GM23248 (cell line): ENCODE results near the gene TSPAN5. TPM values are rescaled to one million over a fixed set of nuclear protein-coding genes. Genes with fewer than 3 reads are reported as not detected.

Experiments used
- DNase-seq: peaks from one replicate; pipeline ENCODE4 v3.0.0-alpha.2; 2015
- H2AFZ ChIP-seq: fragments of 200-600 bp; sonication (generic); 2 replicates; pipeline ENCODE4 v1.6.1; 2016; ENCODE audit warnings: antibody characterized with exemption
- H3F3A ChIP-seq: fragments of 200-600 bp; sonication (generic); 2 replicates; pipeline ENCODE4 v1.6.1; 2016; ENCODE audit warnings: mild to moderate bottlenecking, antibody characterized with exemption, mixed run types; ENCODE audit not compliant: insufficient read depth
- H3K27ac ChIP-seq: fragments of 200-600 bp; sonication (generic); 2 replicates; pipeline ENCODE4 v1.5.1; 2016; ENCODE audit warnings: mild to moderate bottlenecking
- H3K27me3 ChIP-seq: fragments of 200-600 bp; sonication (generic); replicated peaks from 2 replicates; pipeline ENCODE4 v1.6.1; 2016; ENCODE audit warnings: mild to moderate bottlenecking; ENCODE audit not compliant: insufficient read depth
- H3K36me3 ChIP-seq: fragments of 200-600 bp; sonication (generic); 2 replicates; pipeline ENCODE4 v1.6.1; 2016; ENCODE audit warnings: low read depth, mild to moderate bottlenecking
- H3K4me1 ChIP-seq: fragments of 200-600 bp; sonication (generic); 2 replicates; pipeline ENCODE4 v1.6.1; 2016; ENCODE audit warnings: mild to moderate bottlenecking; ENCODE audit not compliant: insufficient read depth
- H3K4me2 ChIP-seq: fragments of 200-600 bp; sonication (generic); one replicate; pipeline ENCODE4 v1.6.1; 2016; ENCODE audit warnings: mild to moderate bottlenecking; ENCODE audit not compliant: unreplicated experiment
- H3K4me3 ChIP-seq: fragments of 200-600 bp; sonication (generic); 2 replicates; pipeline ENCODE4 v1.5.1; 2016; ENCODE audit warnings: mild to moderate bottlenecking
- H3K79me2 ChIP-seq: fragments of 200-600 bp; sonication (generic); 2 replicates; pipeline ENCODE4 v1.6.1; 2016; ENCODE audit warnings: mild to moderate bottlenecking; ENCODE audit not compliant: insufficient read depth
- H3K9ac ChIP-seq: fragments of 200-600 bp; sonication (generic); 2 replicates; pipeline ENCODE4 v1.6.1; 2016; ENCODE audit warnings: mild to moderate bottlenecking
- H3K9me2 ChIP-seq: fragments of 200-600 bp; sonication (generic); 2 replicates; pipeline ENCODE4 v1.6.1; 2016; ENCODE audit warnings: mixed run types, mild to moderate bottlenecking, moderate library complexity; ENCODE audit not compliant: insufficient read depth
- H3K9me3 ChIP-seq: fragments of 200-600 bp; sonication (generic); one replicate; pipeline ENCODE4 v1.6.1; 2017; ENCODE audit warnings: low read depth
- H4K20me1 ChIP-seq: fragments of 200-600 bp; sonication (generic); 2 replicates; pipeline ENCODE4 v1.6.0; 2016; ENCODE audit not compliant: insufficient read depth
- EZH2 ChIP-seq: fragments of 200-600 bp; sonication (generic); IDR thresholded peaks from 2 replicates; pipeline ENCODE4 v1.6.1; 2018; ENCODE audit warnings: antibody characterized with exemption, mild to moderate bottlenecking; ENCODE audit not compliant: insufficient read depth, poor library complexity, severe bottlenecking
- EZH2phosphoT487 ChIP-seq: fragments of 200-600 bp; sonication (generic); IDR thresholded peaks from 2 replicates; pipeline ENCODE4 v1.6.1; 2018; ENCODE audit warnings: antibody characterized with exemption, moderate library complexity, mild to moderate bottlenecking, low read depth; ENCODE audit not compliant: insufficient read depth
- WGBS, 2 experiments: methylation state at CpG; one replicate each; pipeline ENCODE4 v1.1.6; 2015 to 2017; ENCODE audit warnings: low lambda C conversion rate in 2 of 2, low coverage in 1 of 2; ENCODE audit errors: missing lambda C conversion rate in 2 of 2; 5-methylcytosine and 5-hydroxymethylcytosine counted together
- in situ Hi-C: fragments of 300-500 bp; cut with MboI; formaldehyde crosslinking; loops from 2 replicates; pipeline ENCODE4 v1.15.0; 2020
- polyA plus RNA-seq: library from polyadenylated mRNA; unstranded; fragments of >200 nt; fragmentation: Nextera tagmentation; extraction: Ambion mirVana; gene quantifications from 2 replicates; pipeline ENCODE4 v1.2.1, GENCODE V29; 2016
- total RNA-seq: library from RNA; depleted of rRNA; stranded (reverse); fragments of >200 nt; shearing (Covaris generic); gene quantifications from 2 replicates; pipeline ENCODE4 v1.2.3, GENCODE V29; 2014

TSPAN5 gene
- total and polyA plus RNA-seq, 2 experiments from 2014 or later = 61.9 to 76.6 TPM

DNA sequence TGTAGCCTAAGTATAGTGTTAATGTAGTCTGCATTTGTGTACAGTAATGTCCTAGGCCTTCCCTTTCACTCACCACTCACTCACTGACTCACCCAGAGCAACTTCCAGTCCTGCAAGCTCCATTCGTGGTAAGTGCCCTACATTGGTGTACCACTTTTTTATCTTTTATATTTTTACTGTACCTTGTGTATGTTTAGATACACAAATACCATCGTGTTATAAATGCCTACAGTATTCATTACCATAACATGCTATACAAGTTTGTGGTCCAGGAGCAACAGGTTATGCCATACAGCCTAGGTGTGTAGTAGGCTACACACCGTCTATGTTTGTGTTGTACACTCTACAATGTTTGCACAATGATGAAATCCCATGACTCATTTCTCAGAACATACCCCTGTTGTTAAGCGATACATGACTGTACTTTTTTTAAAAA lies 15.4 kb downstream of the TSPAN5 start:
- H4K20me1 ChIP-seq = no peaks in the 10 kb centered on the region
- H3K4me2 ChIP-seq = peak overlapping the region; percentile 23
- H2AFZ ChIP-seq = no peak overlapping the region
- no peak overlapping the region for H3K9ac ChIP-seq
- peaks cover 100% of the 10 kb centered on the region for H3K79me2 ChIP-seq
- no peaks in the 10 kb centered on the region for H3K36me3 ChIP-seq
- in situ Hi-C loops = no loop called here
- H3K27me3 ChIP-seq = no peaks in the 10 kb centered on the region
- H3K27ac ChIP-seq = peak overlapping the region; percentile 39
- no peak overlapping the region for H3K4me3 ChIP-seq
- WGBS, 2 experiments = 36 to 44% methylated on average over 4 of the region's 4 CpGs
- no peaks in the 10 kb centered on the region for H3K9me2 ChIP-seq
- TF ChIP-seq EZH2phosphoT487 (no peak), EZH2 (no peak)
- peaks cover 13% of the 10 kb centered on the region for H3F3A ChIP-seq
- DNase-seq = peak; percentile 62
- no peaks in the 10 kb centered on the region for H3K9me3 ChIP-seq
- peaks cover 44% of the 10 kb centered on the region for H3K4me1 ChIP-seq

DNA sequence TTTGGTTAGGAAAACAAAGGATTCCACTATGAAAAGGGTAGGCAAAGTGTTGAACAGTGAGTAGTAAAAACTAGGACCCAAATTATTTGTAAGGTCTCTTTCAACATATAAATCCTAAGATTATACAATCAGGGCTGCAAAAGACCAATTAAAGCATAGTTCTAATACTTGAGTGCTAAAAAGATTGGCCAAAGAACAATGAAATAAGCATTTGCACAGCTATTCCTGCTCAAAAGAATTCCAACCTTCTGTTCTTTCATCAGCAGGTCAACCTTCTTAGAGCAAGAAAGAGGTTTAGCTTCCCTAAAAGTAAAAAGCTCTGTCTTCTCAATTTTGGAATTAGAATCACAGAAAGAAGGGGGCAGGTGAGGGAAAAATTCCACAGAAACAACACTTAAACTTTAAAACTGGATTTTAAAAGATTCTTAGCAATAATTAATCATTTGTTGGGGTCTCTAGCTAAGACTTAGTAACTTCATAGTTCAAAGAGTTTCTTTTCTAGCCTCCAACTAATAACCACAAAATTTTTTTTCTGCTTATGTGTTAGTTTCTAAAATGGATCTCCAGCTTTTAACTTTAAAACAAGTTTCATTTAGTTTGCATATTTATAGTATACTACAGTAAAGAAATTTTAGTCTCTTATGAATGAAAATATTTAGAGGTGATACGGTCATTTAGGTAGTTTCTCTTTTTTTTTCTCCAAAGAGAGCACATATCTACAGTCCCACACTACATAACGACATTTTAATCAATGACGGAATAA lies 16.3 kb downstream of the TSPAN5 start:
- 94 to 95% methylated on average over 3 of the region's 3 CpGs for WGBS, 2 experiments
- peak overlapping the region; percentile 23 for H3K4me2 ChIP-seq

DNA sequence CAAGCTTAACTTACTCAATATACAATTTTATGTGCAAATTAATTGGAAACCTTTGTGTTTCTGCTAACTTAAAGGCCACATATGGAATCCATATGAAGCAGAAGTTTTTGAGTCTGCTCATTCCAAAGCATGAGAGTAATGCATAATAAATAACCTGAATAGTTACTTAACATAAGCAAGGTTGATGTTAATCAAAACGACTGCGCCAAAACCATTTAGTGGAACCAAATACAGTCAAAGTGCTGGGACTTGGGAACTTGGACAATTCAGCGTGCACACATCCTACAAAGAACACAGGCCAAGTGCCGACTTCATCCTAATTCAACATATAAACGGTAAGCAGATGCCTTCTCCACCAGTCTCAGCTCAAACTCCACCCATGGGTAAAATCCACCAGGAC lies 17.0 kb downstream of the TSPAN5 start:
- H3K9ac ChIP-seq = no peak overlapping the region
- no peaks in the 10 kb centered on the region for H3K36me3 ChIP-seq
- no peaks in the 10 kb centered on the region for H4K20me1 ChIP-seq
- peaks cover 13% of the 10 kb centered on the region for H3F3A ChIP-seq
- H3K4me1 ChIP-seq = peaks cover 44% of the 10 kb centered on the region
- no peaks in the 10 kb centered on the region for H3K9me3 ChIP-seq
- TF ChIP-seq EZH2phosphoT487 (no peak), EZH2 (no peak)
- H3K27ac ChIP-seq = peak overlapping the region; percentile 39; the same call in 1 of the 2 replicates
- no peak overlapping the region for H3K4me3 ChIP-seq
- no peak overlapping the region for H2AFZ ChIP-seq
- DNase-seq = no peak
- H3K27me3 ChIP-seq = no peaks in the 10 kb centered on the region
- in situ Hi-C loops = no loop called here
- H3K79me2 ChIP-seq = peaks cover 100% of the 10 kb centered on the region
- WGBS, 2 experiments = 72 to 81% methylated on average over 5 of the region's 5 CpGs
- H3K4me2 ChIP-seq = no peak overlapping the region
- no peaks in the 10 kb centered on the region for H3K9me2 ChIP-seq

More for the DNA sequence above, 16.3 kb downstream of the TSPAN5 start:
- DNase-seq = no peak
- Histone ChIP-seq H3K9me2 (no peaks in the 10 kb centered on the region), H4K20me1 (no peaks in the 10 kb centered on the region), H3K36me3 (no peaks in the 10 kb centered on the region), H3K9ac (no peak overlapping the region), H2AFZ (no peak overlapping the region), H3K4me1 (peaks cover 44% of the 10 kb centered on the region), H3K9me3 (no peaks in the 10 kb centered on the region), H3K27ac (peak overlapping the region; percentile 39), H3K4me3 (no peak overlapping the region), H3F3A (peaks cover 13% of the 10 kb centered on the region), H3K27me3 (no peaks in the 10 kb centered on the region), H3K79me2 (peaks cover 100% of the 10 kb centered on the region)
- TF ChIP-seq EZH2 (no peak), EZH2phosphoT487 (no peak)
- in situ Hi-C loops = no loop called here

GRCh38 chr4:98639523-98639922 lies 18.9 kb downstream of the TSPAN5 start:
- Histone ChIP-seq H3K79me2 (peaks cover 100% of the 10 kb centered on the region), H3K9me2 (no peaks in the 10 kb centered on the region), H3K4me1 (peaks cover 44% of the 10 kb centered on the region), H2AFZ (peak overlapping the region; percentile 38; the same call in 1 of the 2 replicates), H3K9me3 (no peaks in the 10 kb centered on the region), H3K27ac (peak overlapping the region; percentile 50), H3F3A (peaks cover 13% of the 10 kb centered on the region), H4K20me1 (no peaks in the 10 kb centered on the region), H3K27me3 (no peaks in the 10 kb centered on the region), H3K9ac (peak overlapping the region; percentile 41), H3K4me3 (peak overlapping the region; percentile 57), H3K36me3 (no peaks in the 10 kb centered on the region), H3K4me2 (peak overlapping the region; percentile 58)
- WGBS, 2 experiments = 34 to 49% methylated on average over 2 of the region's 2 CpGs
- in situ Hi-C loops = no loop called here
- TF ChIP-seq EZH2phosphoT487 (no peak), EZH2 (no peak)
- peak; percentile 24 for DNase-seq
